ENCODE results near the gene SLMAP.
A peak's percentile ranks its signal among the peaks of the same experiment; 100 is the strongest.

Gene SLMAP

GRCh38 chr3:57838627-57839026 is 82.5 kb downstream of the SLMAP start:
- no peak overlapping the region for H2AFZ ChIP-seq (ENCODE audit: low read length)
- no peaks in the 10 kb centered on the region for H3K79me2 ChIP-seq (ENCODE audit: low read length)
- H3K4me2 ChIP-seq (ENCODE audit: low read depth, low read length) = no peak overlapping the region
- H3K9me3 ChIP-seq (replicated peaks; ENCODE audit: insufficient read depth, low read length) = no peaks in the 10 kb centered on the region
- no peak overlapping the region for H3K4me3 ChIP-seq (ENCODE audit: low read length)
- H3F3A ChIP-seq (ENCODE audit: insufficient read depth, low read length) = 0 out of 2 replicates have a peak, but pooled peaks cover 4% of the 10 kb centered on the region
- H3K4me1 ChIP-seq (ENCODE audit: low read length) = no peaks in the 10 kb centered on the region
- no peaks in the 10 kb centered on the region for H3K36me3 ChIP-seq (replicated peaks; ENCODE audit: insufficient read depth, low read length)
- H3K27me3 ChIP-seq (replicated peaks; ENCODE audit: insufficient read depth, low read length) = no peaks in the 10 kb centered on the region
- H3K9ac ChIP-seq (ENCODE audit: low read length) = no peak overlapping the region
- H3K9me2 ChIP-seq (replicated peaks; ENCODE audit: insufficient read depth, low read length) = no peaks in the 10 kb centered on the region
- TF ChIP-seq CTCF (IDR thresholded peaks at IDR 0.05; ENCODE audit: low read length) (no peak), EZH2phosphoT487 (IDR thresholded peaks at IDR 0.05; ENCODE audit: low read length) (no peak), EZH2 (optimal IDR thresholded peaks at IDR 0.05; ENCODE audit: low read depth, low read length) (no peak)
- no peaks in the 10 kb centered on the region for H4K20me1 ChIP-seq (ENCODE audit: insufficient read depth, low read length)
- DNase-seq = no peak
- no peak overlapping the region for H3K27ac ChIP-seq (ENCODE audit: low read length)

- Histone ChIP-seq H3K27me3 (replicated peaks; ENCODE audit: insufficient read depth, low read length) (no peaks in the 10 kb centered on the region), H3F3A (ENCODE audit: insufficient read depth, low read length) (0 out of 2 replicates have a peak, but pooled peaks cover 4% of the 10 kb centered on the region), H3K27ac (ENCODE audit: low read length) (peak overlapping the region; percentile 5; the same call in 1 of the 2 replicates), H3K4me3 (ENCODE audit: low read length) (no peak overlapping the region), H3K36me3 (replicated peaks; ENCODE audit: insufficient read depth, low read length) (no peaks in the 10 kb centered on the region), H2AFZ (ENCODE audit: low read length) (no peak overlapping the region), H3K9ac (ENCODE audit: low read length) (no peak overlapping the region), H3K79me2 (ENCODE audit: low read length) (no peaks in the 10 kb centered on the region), H3K9me3 (replicated peaks; ENCODE audit: insufficient read depth, low read length) (no peaks in the 10 kb centered on the region), H3K9me2 (replicated peaks; ENCODE audit: insufficient read depth, low read length) (no peaks in the 10 kb centered on the region), H3K4me1 (ENCODE audit: low read length) (no peaks in the 10 kb centered on the region), H4K20me1 (ENCODE audit: insufficient read depth, low read length) (no peaks in the 10 kb centered on the region), H3K4me2 (ENCODE audit: low read depth, low read length) (no peak overlapping the region)
- TF ChIP-seq EZH2phosphoT487 (IDR thresholded peaks at IDR 0.05; ENCODE audit: low read length) = no peak
- TF ChIP-seq EZH2 (optimal IDR thresholded peaks at IDR 0.05; ENCODE audit: low read depth, low read length) = no peak
- no peak for DNase-seq
These were observed 84.4 kb downstream of the SLMAP start for GRCh38 chr3:57840473-57840872.

GRCh38 chr3:57841818-57842217 is 85.7 kb downstream of the SLMAP start:
- no peak overlapping the region for H2AFZ ChIP-seq (ENCODE audit: low read length)
- H3K9ac ChIP-seq (ENCODE audit: low read length) = no peak overlapping the region
- no peaks in the 10 kb centered on the region for H4K20me1 ChIP-seq (ENCODE audit: insufficient read depth, low read length)
- H3K36me3 ChIP-seq (replicated peaks; ENCODE audit: insufficient read depth, low read length) = no peaks in the 10 kb centered on the region
- no peak overlapping the region for H3K4me2 ChIP-seq (ENCODE audit: low read depth, low read length)
- H3F3A ChIP-seq (ENCODE audit: insufficient read depth, low read length) = 0 out of 2 replicates have a peak, but pooled peaks cover 4% of the 10 kb centered on the region
- no peak overlapping the region for H3K4me3 ChIP-seq (ENCODE audit: low read length)
- TF ChIP-seq CTCF (IDR thresholded peaks at IDR 0.05; ENCODE audit: low read length) (no peak), EZH2phosphoT487 (IDR thresholded peaks at IDR 0.05; ENCODE audit: low read length) (no peak), EZH2 (optimal IDR thresholded peaks at IDR 0.05; ENCODE audit: low read depth, low read length) (no peak)
- H3K27me3 ChIP-seq (replicated peaks; ENCODE audit: insufficient read depth, low read length) = no peaks in the 10 kb centered on the region
- no peak overlapping the region for H3K27ac ChIP-seq (ENCODE audit: low read length)
- no peak for DNase-seq
- no peaks in the 10 kb centered on the region for H3K9me3 ChIP-seq (replicated peaks; ENCODE audit: insufficient read depth, low read length)
- no peaks in the 10 kb centered on the region for H3K79me2 ChIP-seq (ENCODE audit: low read length)
- no peaks in the 10 kb centered on the region for H3K4me1 ChIP-seq (ENCODE audit: low read length)
- no peaks in the 10 kb centered on the region for H3K9me2 ChIP-seq (replicated peaks; ENCODE audit: insufficient read depth, low read length)

DNA sequence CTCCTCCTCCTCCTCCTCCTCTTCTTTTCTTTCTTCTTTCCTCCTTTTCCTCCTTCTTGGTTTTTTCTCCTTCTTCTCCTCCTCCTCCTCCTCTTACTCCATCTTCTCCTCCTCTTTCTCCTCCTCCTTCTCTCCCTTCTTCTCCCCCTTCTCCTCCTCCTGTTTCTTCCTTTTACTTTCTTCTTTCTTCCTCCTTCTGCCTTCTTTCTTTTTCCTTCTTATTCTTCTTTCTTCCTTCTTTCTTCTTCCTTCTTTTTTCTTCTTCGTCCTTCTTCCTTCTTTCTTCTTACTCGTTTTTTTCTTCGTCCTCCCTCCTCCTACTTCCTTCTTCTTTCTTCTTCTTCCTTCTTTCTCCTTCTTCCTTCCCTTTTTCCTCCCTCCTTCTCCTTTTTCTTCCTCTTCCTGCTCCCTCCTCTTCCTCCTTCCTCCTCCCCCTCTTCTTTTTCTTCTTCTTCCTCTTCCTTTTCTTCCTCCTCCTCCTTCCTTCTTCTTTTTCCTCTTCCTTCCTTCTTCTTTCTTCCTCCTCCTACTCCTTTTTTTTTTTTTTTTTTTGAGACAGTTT is 92.1 kb downstream of the SLMAP start:
- H3K9me2 ChIP-seq (replicated peaks; ENCODE audit: insufficient read depth, low read length) = no peaks in the 10 kb centered on the region
- no peaks in the 10 kb centered on the region for H3K36me3 ChIP-seq (replicated peaks; ENCODE audit: insufficient read depth, low read length)
- H3K27me3 ChIP-seq (replicated peaks; ENCODE audit: insufficient read depth, low read length) = no peaks in the 10 kb centered on the region
- H3K9me3 ChIP-seq (replicated peaks; ENCODE audit: insufficient read depth, low read length) = no peaks in the 10 kb centered on the region
- no peak overlapping the region for H3K4me3 ChIP-seq (ENCODE audit: low read length)
- H3K27ac ChIP-seq (ENCODE audit: low read length) = no peak overlapping the region
- no peak overlapping the region for H3K4me2 ChIP-seq (ENCODE audit: low read depth, low read length)
- H2AFZ ChIP-seq (ENCODE audit: low read length) = no peak overlapping the region
- no peak for DNase-seq
- TF ChIP-seq EZH2 (optimal IDR thresholded peaks at IDR 0.05; ENCODE audit: low read depth, low read length) (no peak), EZH2phosphoT487 (IDR thresholded peaks at IDR 0.05; ENCODE audit: low read length) (no peak), CTCF (IDR thresholded peaks at IDR 0.05; ENCODE audit: low read length) (no peak)
- no peaks in the 10 kb centered on the region for H4K20me1 ChIP-seq (ENCODE audit: insufficient read depth, low read length)
- H3K4me1 ChIP-seq (ENCODE audit: low read length) = no peaks in the 10 kb centered on the region
- no peaks in the 10 kb centered on the region for H3F3A ChIP-seq (ENCODE audit: insufficient read depth, low read length)
- H3K9ac ChIP-seq (ENCODE audit: low read length) = no peak overlapping the region
- H3K79me2 ChIP-seq (ENCODE audit: low read length) = no peaks in the 10 kb centered on the region

Data from MM.1S (cell line).